Measurements from ENCODE around the gene KCNIP1.

DNA sequence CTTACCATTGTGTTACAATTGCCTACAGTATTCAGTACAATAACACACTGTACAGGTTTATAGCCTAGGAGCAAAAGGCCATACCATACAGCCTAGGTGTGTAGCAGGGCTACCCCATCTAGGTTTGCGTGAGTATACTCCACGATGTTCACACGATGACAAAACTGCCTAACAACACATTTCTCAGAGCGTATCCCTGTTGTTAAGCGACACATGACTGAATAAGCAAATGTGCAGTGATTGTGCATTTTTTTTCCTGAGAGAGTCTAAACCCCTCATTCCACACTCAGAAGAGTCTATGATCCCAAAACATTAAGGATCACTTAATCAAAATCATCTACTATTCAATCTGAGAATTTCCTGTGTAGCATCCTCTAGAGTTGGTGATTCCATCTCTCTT lies 211.3 kb downstream of the KCNIP1 start:
- TF ChIP-seq POLR2A (IDR thresholded peaks at IDR 0.05), result no peak
- TF ChIP-seq, protein P1, sequence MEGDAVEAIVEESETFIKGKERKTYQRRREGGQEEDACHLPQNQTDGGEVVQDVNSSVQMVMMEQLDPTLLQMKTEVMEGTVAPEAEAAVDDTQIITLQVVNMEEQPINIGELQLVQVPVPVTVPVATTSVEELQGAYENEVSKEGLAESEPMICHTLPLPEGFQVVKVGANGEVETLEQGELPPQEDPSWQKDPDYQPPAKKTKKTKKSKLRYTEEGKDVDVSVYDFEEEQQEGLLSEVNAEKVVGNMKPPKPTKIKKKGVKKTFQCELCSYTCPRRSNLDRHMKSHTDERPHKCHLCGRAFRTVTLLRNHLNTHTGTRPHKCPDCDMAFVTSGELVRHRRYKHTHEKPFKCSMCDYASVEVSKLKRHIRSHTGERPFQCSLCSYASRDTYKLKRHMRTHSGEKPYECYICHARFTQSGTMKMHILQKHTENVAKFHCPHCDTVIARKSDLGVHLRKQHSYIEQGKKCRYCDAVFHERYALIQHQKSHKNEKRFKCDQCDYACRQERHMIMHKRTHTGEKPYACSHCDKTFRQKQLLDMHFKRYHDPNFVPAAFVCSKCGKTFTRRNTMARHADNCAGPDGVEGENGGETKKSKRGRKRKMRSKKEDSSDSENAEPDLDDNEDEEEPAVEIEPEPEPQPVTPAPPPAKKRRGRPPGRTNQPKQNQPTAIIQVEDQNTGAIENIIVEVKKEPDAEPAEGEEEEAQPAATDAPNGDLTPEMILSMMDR (IDR thresholded peaks at IDR 0.05), result no peak
